Heart left ventricle (tissue), 16 donors: ENCODE measurements around the gene GARIN6. TPM values are rescaled to one million over a fixed set of nuclear protein-coding genes. Genes with fewer than 3 reads are reported as not detected.
A peak's percentile ranks its signal among the peaks of the same experiment; 100 is the strongest.

Source experiments
- ATAC-seq, 4 donors: fragments of 200-7000 bp; cut with Tn5 transposase; one replicate each; pipeline ENCODE4 v1.9.1; 2020 to 2022; ENCODE audit warnings: moderate library complexity in 4 of 4, mild to moderate bottlenecking in 3 of 4, moderate number of reproducible peaks in 1 of 4
- DNase-seq, 5 donors: peaks; one replicate each; pipeline ENCODE4 v3.0.0-alpha.2; 2020
- H3K27ac ChIP-seq, 12 donors: fragments of 200-600 bp; sonication (generic) in 4 of 12; one replicate each; pipeline versions ENCODE4 v1.5.0 to v1.8.0; 2016 to 2022; ENCODE audit warnings: mild to moderate bottlenecking in 2 of 12
- H3K27me3 ChIP-seq, 9 donors: fragments of 200-600 bp; sonication (generic) in 2 of 9; one replicate each; pipeline versions ENCODE4 v1.5.1 to v1.8.0; 2016 to 2022; ENCODE audit warnings: mild to moderate bottlenecking in 3 of 9
- H3K36me3 ChIP-seq, 9 donors: fragments of 200-600 bp; sonication (generic) in 2 of 9; one replicate each; pipeline versions ENCODE4 v1.5.0 to v1.8.0; 2018 to 2022; ENCODE audit warnings: mild to moderate bottlenecking in 2 of 9
- H3K4me1 ChIP-seq, 12 donors: fragments of 200-600 bp; sonication (generic) in 4 of 12; one replicate each; pipeline versions ENCODE4 v1.5.0 to v1.8.0; 2016 to 2022; ENCODE audit warnings: mild to moderate bottlenecking in 3 of 12
- H3K4me3 ChIP-seq, 12 donors: fragments of 200-600 bp; sonication (generic) in 4 of 12; one replicate each; pipeline versions ENCODE4 v1.5.0 to v1.8.0; 2017 to 2022; ENCODE audit warnings: mild to moderate bottlenecking in 9 of 12, moderate library complexity in 4 of 12
- H3K9me3 ChIP-seq, 12 donors: fragments of 200-600 bp; sonication (generic) in 4 of 12; one replicate each; pipeline versions ENCODE4 v1.5.0 to v1.8.0; 2016 to 2022; ENCODE audit warnings: mild to moderate bottlenecking in 1 of 12
- CTCF ChIP-seq, 12 donors: fragments of 200-600 bp; sonication (generic) in 4 of 12; IDR thresholded peaks; one replicate each; pipeline versions ENCODE4 v1.5.0 to v1.8.0; 2018 to 2022; ENCODE audit warnings: antibody characterized with exemption in 12 of 12, mild to moderate bottlenecking in 5 of 12
- POLR2A ChIP-seq, 2 donors: fragments of 450-650 bp; IDR thresholded peaks; one replicate each; pipeline ENCODE4 v1.6.1; 2017; ENCODE audit warnings: antibody characterized with exemption in 2 of 2, mild to moderate bottlenecking in 2 of 2, moderate library complexity in 2 of 2
- WGBS, 4 donors: extraction: QIAGEN DNeasy Blood & Tissue Kit in 2 of 4; methylation state at CpG; one replicate each; pipeline versions ENCODE4 v1.1.5 to v1.1.7; 2013 to 2018; 5-methylcytosine and 5-hydroxymethylcytosine counted together
- intact Hi-C, 10 donors: fragments of 100-400 bp; cut with DNase I; formaldehyde crosslinking; loops; one replicate each; pipeline versions ENCODE4 v1.11.1 to v1.14.2; 2022
- polyA plus RNA-seq, 2 donors: library from polyadenylated mRNA; stranded (reverse); fragments of 200-250 nt; gene quantifications; one replicate each; pipeline ENCODE4 v1.2.3, GENCODE V29; 2013
- total RNA-seq, 9 donors: library from RNA; depleted of rRNA in 2 of 9; stranded (reverse); fragments of >200 nt in 2 of 9; fragmentation: NEBNext Ultra II Directional in 3 of 9; extraction: Animal tissue kit (Norgen Biotek cat#: 25700) in 3 of 9; gene quantifications; one replicate each; pipeline versions ENCODE4 v1.1.0 to v1.2.4, GENCODE V29; 2016 to 2023
- donor health status: ischemic (EF 13 %, LVEDD 7.1; RV severe dilation, severe dysfunction).
- donor health status: healthy with polysubstance abuse.
- donor health status: DM: no; HTN: yes; CAD: no.
- donor health status: DM: no; HTN: no; CAD: no.
- donor health status: ischemic (EF 25% LVEDD 6.9; RV normal size, moderate dysfunction).
- donor health status: ischemic (EF 25% LVEDD 5.7; RV mildly dilated, moderate dysfunction).
- donor health status: healthy.
- donor health status: DM: yes; HTN: yes; CAD: no.
- donor health status: ischemic (EF 35%, LVEDD 5.7; RV mildly dilated, moderate dysfunction).
- donor health status: nonischemic (EF 11% LVEDD 7.7; RV severe dilation, severe dysfunction).
- donor health status: DM: yes; HTN: yes; CAD: no.
- donor health status: PGD.
- donor health status: ischemic (EF 29% LVEDD 5.4; RV normal size, mild dysfunction).
- donor health status: nonischemic (EF 23%, LVEDD 6.1; RV moderate dilation, normal function).

Gene GARIN6
- total and polyA plus RNA-seq, 11 donors = not detected

DNA sequence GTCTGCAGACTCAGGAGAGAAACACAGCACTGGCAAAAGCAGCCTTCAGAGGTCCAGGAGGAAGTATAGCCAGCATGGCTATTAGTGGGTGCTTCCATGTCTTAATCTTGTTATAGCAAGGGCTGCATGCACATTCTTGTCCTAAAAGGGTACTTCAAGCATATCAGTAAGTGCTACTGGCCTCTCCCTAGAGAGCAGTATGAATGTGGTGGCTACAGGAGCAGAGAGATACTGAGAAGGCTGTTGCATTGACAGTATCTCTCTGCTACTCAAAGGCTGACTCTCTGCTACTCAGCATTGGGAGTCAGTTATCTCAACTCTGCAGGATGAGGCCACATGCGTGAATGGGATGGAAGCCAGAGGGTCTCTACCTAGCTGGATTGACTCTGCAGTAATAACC, 2.0 kb downstream of the GARIN6 start:
- no peaks in the 10 kb centered on the region for H3K9me3 ChIP-seq
- no peaks in the 10 kb centered on the region for H3K27me3 ChIP-seq
- no peak overlapping the region for H3K4me3 ChIP-seq
- intact Hi-C loops = no loop called here
- no peak for TF ChIP-seq POLR2A (IDR thresholded peaks at IDR 0.05)
- TF ChIP-seq CTCF (IDR thresholded peaks at IDR 0.05) = no peak
- ATAC-seq (no peak), DNase-seq (no peak)
- H3K27ac ChIP-seq = no peak overlapping the region
- no peaks in the 10 kb centered on the region for H3K4me1 ChIP-seq
- WGBS, 4 donors = 17 to 23% (median 19%) methylated on average over 1 of the region's 1 CpG
- no peaks in the 10 kb centered on the region for H3K36me3 ChIP-seq

DNA sequence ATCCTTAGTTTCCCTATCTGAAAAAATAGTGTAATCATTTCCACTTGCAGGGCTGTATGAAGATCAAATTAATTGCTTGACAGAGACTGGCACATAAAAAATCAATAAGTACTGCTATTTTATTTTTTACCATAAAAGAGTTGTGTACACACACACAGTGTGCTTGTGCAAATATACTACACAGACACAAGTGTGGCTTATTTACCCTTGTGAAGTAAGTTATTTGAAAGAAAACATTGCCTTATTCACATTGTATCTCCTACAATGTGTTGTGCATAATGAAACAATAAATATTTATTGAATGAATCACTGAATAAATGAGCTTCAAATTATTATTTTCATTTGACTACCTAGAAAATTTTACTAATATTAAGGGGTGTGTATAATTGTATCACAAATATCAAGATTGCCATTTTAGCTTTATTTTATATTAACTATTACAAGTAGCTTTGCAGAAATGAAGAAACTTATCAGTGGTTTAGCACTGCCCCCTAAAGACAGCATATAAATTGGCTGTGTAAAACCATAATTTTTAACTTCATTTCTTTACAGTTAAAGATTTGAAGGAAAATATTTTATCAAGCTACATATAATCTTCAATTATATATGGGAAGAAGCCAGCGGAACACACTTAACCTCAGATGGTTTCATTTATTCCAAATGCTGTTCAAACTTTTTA, 11.3 kb downstream of the GARIN6 start:
- Histone ChIP-seq H3K4me3 (no peak overlapping the region), H3K9me3 (peaks cover 0 to 10% (median 0%) of the 10 kb centered on the region in 12 donors), H3K4me1 (no peaks in the 10 kb centered on the region), H3K36me3 (no peaks in the 10 kb centered on the region), H3K27ac (no peak overlapping the region), H3K27me3 (no peaks in the 10 kb centered on the region)
- TF ChIP-seq POLR2A (IDR thresholded peaks at IDR 0.05) (no peak), CTCF (IDR thresholded peaks at IDR 0.05) (peak in 5 of 12 donors; percentile 20 to 32 (median 29))
- 69 to 86% (median 80%) methylated on average over 1 of the region's 1 CpG for WGBS, 4 donors
- intact Hi-C loops = loop anchor here in 2 of 10 donors (5.0 to 10.0 kb wide), 2 partner anchors 614 to 617 kb away; no protein-coding TSS in a partner anchor
- ATAC-seq (no peak), DNase-seq (no peak)

DNA sequence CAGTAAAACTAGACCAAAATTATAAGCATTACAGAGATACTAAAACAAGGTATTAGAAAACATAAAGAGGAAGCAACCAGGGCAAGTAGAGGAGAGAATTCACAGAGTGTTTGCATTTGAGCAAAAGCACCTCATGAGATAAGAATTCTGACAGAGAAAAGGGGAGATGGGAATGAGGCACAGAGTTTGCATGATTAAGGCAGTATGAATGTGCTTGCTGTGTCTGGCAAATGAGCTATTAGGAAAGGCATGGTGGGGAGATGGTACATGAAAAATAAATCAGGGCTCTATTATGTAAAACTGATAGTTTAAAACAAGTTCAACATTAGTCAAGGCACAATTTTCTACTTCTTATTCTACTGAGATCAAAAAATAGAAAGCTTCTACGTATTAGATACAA, 23.1 kb downstream of the GARIN6 start:
- H3K27ac ChIP-seq = no peak overlapping the region
- intact Hi-C loops = no loop called here
- ATAC-seq = no peak
- 58 to 76% (median 67%) methylated on average over 1 of the region's 1 CpG for WGBS, 4 donors
- TF ChIP-seq CTCF (IDR thresholded peaks at IDR 0.05) (no peak), POLR2A (IDR thresholded peaks at IDR 0.05) (no peak)
- no peak overlapping the region for H3K4me3 ChIP-seq
- H3K27me3 ChIP-seq = no peaks in the 10 kb centered on the region
- no peaks in the 10 kb centered on the region for H3K36me3 ChIP-seq
- H3K9me3 ChIP-seq = peaks cover 0 to 12% (median 6%) of the 10 kb centered on the region in 12 donors
- no peaks in the 10 kb centered on the region for H3K4me1 ChIP-seq
- no peak for DNase-seq

GRCh38 chr12:99680276-99680675, 32.7 kb downstream of the GARIN6 start:
- 54 to 66% (median 61%) methylated on average over 4 of the region's 4 CpGs for WGBS, 4 donors
- H3K9me3 ChIP-seq = peaks cover 0 to 23% (median 0%) of the 10 kb centered on the region in 12 donors
- ATAC-seq (no peak), DNase-seq (no peak)
- no peaks in the 10 kb centered on the region for H3K4me1 ChIP-seq
- H3K27ac ChIP-seq = no peak overlapping the region
- TF ChIP-seq CTCF (IDR thresholded peaks at IDR 0.05) (no peak), POLR2A (IDR thresholded peaks at IDR 0.05) (no peak)
- no peaks in the 10 kb centered on the region for H3K36me3 ChIP-seq
- no peaks in the 10 kb centered on the region for H3K27me3 ChIP-seq
- no peak overlapping the region for H3K4me3 ChIP-seq
- intact Hi-C loops = no loop called here
